DOHH2 (cell line): ENCODE data around the gene UBE2G1.

Experiments
- H3F3A ChIP-seq: fragments of 200-600 bp; sonication (generic), shearing (Covaris generic); 2 replicates; pipeline ENCODE4 v1.6.0; 2016; ENCODE audit warnings: antibody characterized with exemption, mild to moderate bottlenecking; ENCODE audit not compliant: control insufficient read depth, insufficient read depth
- H3K27ac ChIP-seq: fragments of 200-600 bp; sonication (generic); 2 replicates; pipeline ENCODE4 v1.5.1; 2014; ENCODE audit warnings: low read depth, mild to moderate bottlenecking, low read length, moderate library complexity
- H3K27me3 ChIP-seq: fragments of 200-600 bp; sonication (generic); 2 replicates; pipeline ENCODE4 v1.6.1; 2014; ENCODE audit warnings: mild to moderate bottlenecking, low read length, mixed read lengths; ENCODE audit not compliant: control insufficient read depth
- H3K36me3 ChIP-seq: fragments of 200-600 bp; sonication (generic); 2 replicates; pipeline ENCODE4 v1.6.1; 2014; ENCODE audit warnings: mild to moderate bottlenecking, low read length, moderate library complexity, mixed read lengths; ENCODE audit not compliant: control insufficient read depth
- H3K4me1 ChIP-seq: fragments of 200-600 bp; sonication (generic); 2 replicates; pipeline ENCODE4 v1.6.1; 2014; ENCODE audit warnings: mild to moderate bottlenecking, low read length, mixed read lengths; ENCODE audit not compliant: control insufficient read depth
- H3K4me2 ChIP-seq: fragments of 200-600 bp; sonication (generic); 2 replicates; pipeline ENCODE4 v1.6.0; 2014; ENCODE audit warnings: mild to moderate bottlenecking, low read length, moderate library complexity
- H3K4me3 ChIP-seq: fragments of 200-600 bp; sonication (generic); 2 replicates; pipeline ENCODE4 v1.5.1; 2014; ENCODE audit warnings: mild to moderate bottlenecking, low read length, mixed read lengths
- H3K79me2 ChIP-seq: fragments of 200-600 bp; sonication (generic); 2 replicates; pipeline ENCODE4 v1.6.1; 2014; ENCODE audit warnings: mild to moderate bottlenecking, low read length, mixed read lengths; ENCODE audit not compliant: control insufficient read depth
- H3K9me2 ChIP-seq: fragments of 200-600 bp; sonication (generic); replicated peaks from 2 replicates; pipeline ENCODE4 v1.6.1; 2014; ENCODE audit warnings: mild to moderate bottlenecking, low read length, mixed read lengths; ENCODE audit not compliant: control insufficient read depth
- H3K9me3 ChIP-seq: fragments of 200-600 bp; sonication (generic); 2 replicates; pipeline ENCODE4 v1.6.1; 2014; ENCODE audit warnings: antibody characterized with exemption, low read length, mixed read lengths; ENCODE audit not compliant: control insufficient read depth, insufficient read depth
- H4K20me1 ChIP-seq: fragments of 200-600 bp; sonication (generic); 2 replicates; pipeline ENCODE4 v1.6.0; 2014; ENCODE audit warnings: low read depth, mild to moderate bottlenecking, antibody characterized with exemption, low read length, moderate library complexity; ENCODE audit not compliant: control insufficient read depth, insufficient read depth
- EZH2phosphoT487 ChIP-seq: fragments of 200-600 bp; sonication (generic); IDR thresholded peaks from 2 replicates; pipeline ENCODE4 v1.6.1; 2017; ENCODE audit warnings: borderline replicate concordance, mild to moderate bottlenecking, antibody characterized with exemption, low read length, moderate library complexity, mixed read lengths
- TF ChIP-seq, protein P1 (sequence below): fragments of 200-600 bp; sonication (generic); IDR thresholded peaks from one replicate; pipeline ENCODE4 v1.5.1; 2014; ENCODE audit warnings: antibody characterized with exemption, mild to moderate bottlenecking, low read depth, low read length; ENCODE audit not compliant: poor library complexity, severe bottlenecking

The UBE2G1 gene

DNA sequence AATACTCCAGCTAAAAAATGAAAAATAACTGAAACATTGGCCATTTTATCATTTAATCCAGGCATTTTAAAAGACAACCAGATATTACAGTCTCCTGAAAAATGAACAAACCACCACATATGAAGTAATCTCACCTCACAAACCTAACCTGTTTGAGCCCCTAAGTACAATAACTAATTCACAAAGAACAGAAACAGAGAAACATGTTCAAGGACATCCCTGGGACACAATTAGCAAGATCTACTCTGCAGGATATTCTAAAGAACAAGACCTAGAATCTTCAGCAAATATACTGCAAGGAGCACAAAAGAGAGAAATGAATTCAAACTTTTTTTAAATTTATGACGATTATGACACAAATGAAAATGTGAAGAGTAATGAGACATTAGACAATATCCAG, 51.9 kb downstream of the UBE2G1 start:
- H3K27me3 ChIP-seq: no peaks in the 10 kb centered on the region
- TF ChIP-seq EZH2phosphoT487: no peak
- TF ChIP-seq, protein P1, sequence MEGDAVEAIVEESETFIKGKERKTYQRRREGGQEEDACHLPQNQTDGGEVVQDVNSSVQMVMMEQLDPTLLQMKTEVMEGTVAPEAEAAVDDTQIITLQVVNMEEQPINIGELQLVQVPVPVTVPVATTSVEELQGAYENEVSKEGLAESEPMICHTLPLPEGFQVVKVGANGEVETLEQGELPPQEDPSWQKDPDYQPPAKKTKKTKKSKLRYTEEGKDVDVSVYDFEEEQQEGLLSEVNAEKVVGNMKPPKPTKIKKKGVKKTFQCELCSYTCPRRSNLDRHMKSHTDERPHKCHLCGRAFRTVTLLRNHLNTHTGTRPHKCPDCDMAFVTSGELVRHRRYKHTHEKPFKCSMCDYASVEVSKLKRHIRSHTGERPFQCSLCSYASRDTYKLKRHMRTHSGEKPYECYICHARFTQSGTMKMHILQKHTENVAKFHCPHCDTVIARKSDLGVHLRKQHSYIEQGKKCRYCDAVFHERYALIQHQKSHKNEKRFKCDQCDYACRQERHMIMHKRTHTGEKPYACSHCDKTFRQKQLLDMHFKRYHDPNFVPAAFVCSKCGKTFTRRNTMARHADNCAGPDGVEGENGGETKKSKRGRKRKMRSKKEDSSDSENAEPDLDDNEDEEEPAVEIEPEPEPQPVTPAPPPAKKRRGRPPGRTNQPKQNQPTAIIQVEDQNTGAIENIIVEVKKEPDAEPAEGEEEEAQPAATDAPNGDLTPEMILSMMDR: no peak
- H3K36me3 ChIP-seq: peaks cover 64% of the 10 kb centered on the region
- no peak overlapping the region for H3K4me3 ChIP-seq
- H3K4me2 ChIP-seq: no peak overlapping the region
- no peak overlapping the region for H3K27ac ChIP-seq
- H3K9me3 ChIP-seq: no peaks in the 10 kb centered on the region
- no peaks in the 10 kb centered on the region for H3K9me2 ChIP-seq
- peaks cover 38% of the 10 kb centered on the region for H3F3A ChIP-seq
- H3K79me2 ChIP-seq: peaks cover 100% of the 10 kb centered on the region
- peaks cover 50% of the 10 kb centered on the region for H4K20me1 ChIP-seq
- H3K4me1 ChIP-seq: peaks cover 51% of the 10 kb centered on the region

DNA sequence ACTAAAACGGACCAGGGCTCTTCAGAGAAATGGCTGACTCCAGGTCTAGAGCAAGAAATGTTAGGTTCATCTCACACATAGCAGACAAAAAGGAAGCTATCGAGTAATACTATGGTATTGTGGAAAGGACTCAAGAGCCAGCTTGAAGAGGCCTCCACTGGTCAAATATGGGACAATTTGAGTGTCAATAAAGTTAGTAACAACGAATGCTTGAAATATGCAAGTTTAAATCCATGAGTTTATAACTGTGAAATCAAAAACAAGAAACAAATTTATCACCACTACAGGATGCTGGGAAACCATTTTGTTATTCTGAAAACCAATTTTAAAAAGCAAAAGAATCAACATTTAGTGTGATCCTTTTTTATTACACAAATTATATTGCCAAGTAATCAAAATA, 52.3 kb downstream of the UBE2G1 start:
- Histone ChIP-seq H3K4me2 (no peak overlapping the region), H3K27me3 (no peaks in the 10 kb centered on the region), H3K36me3 (peaks cover 64% of the 10 kb centered on the region), H3F3A (peaks cover 41% of the 10 kb centered on the region), H3K4me1 (peaks cover 50% of the 10 kb centered on the region), H3K9me2 (no peaks in the 10 kb centered on the region), H4K20me1 (peaks cover 49% of the 10 kb centered on the region), H3K4me3 (no peak overlapping the region), H3K9me3 (no peaks in the 10 kb centered on the region), H3K79me2 (peaks cover 100% of the 10 kb centered on the region), H3K27ac (no peak overlapping the region)
- TF ChIP-seq, protein P1: no peak
- TF ChIP-seq EZH2phosphoT487: no peak

DNA sequence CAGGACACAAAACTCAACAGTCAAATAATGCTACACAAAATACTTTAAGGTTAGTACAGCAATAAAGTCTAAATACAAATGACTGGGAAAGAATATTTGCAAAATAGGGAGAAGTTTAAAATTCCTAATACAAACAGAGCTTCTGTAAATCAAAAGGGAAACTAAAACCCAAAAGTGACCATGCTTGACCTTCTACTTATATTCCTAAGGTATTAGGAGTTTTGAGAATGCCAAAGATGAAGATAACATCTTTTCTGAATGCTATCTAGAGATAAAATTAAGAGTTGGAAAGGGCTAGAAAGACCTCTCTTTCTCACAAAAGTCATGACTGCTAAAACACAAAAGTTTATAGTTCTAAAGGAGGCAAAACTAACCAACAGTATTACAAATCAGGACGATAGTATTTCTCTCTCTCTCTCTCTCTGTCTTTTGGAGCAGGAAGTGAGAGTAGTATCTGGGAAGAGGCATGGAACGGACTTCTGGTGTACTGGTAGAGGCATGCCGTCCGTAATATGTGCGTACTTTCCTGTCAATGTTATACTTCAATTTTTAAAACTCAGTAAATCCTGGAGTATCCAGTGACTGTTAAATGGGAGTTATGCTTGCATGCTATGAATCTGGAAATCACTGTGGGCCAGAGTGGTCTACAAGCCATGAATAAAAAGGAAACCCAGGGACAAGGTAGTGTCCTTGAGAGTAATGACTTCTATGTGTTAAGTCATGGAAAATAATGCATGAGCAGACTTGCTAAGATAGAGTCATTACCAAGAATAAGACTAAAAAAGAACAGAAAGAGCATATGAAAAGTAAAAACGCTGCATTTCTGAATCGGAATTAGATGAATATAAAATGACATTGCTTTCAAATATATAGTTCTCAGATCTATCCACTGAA, 53.0 kb downstream of the UBE2G1 start:
- no peaks in the 10 kb centered on the region for H3K9me2 ChIP-seq
- no peaks in the 10 kb centered on the region for H3K27me3 ChIP-seq
- TF ChIP-seq, protein P1: no peak
- TF ChIP-seq EZH2phosphoT487: no peak
- peaks cover 43% of the 10 kb centered on the region for H3F3A ChIP-seq
- peaks cover 49% of the 10 kb centered on the region for H3K4me1 ChIP-seq
- peaks cover 65% of the 10 kb centered on the region for H3K36me3 ChIP-seq
- H3K9me3 ChIP-seq: no peaks in the 10 kb centered on the region
- H3K4me3 ChIP-seq: no peak overlapping the region
- no peak overlapping the region for H3K4me2 ChIP-seq
- peaks cover 100% of the 10 kb centered on the region for H3K79me2 ChIP-seq
- H3K27ac ChIP-seq: no peak overlapping the region
- peaks cover 52% of the 10 kb centered on the region for H4K20me1 ChIP-seq
